Calu3 (cell line): ENCODE results near the gene PHKG2. TPM values are rescaled to one million over a fixed set of nuclear protein-coding genes. Genes with fewer than 3 reads are reported as not detected.

ENCODE experiments used
- Bru-seq: library from RNA; stranded (reverse); fragments of 400-500 nt; gene quantifications from one replicate; lab custom pipeline; 2021; lab: Mats Ljungman, UMichigan
- BruChase-seq, 2 experiments: library from RNA; stranded (reverse); fragments of 400-500 nt; gene quantifications; one replicate each; lab custom pipeline; 2021; lab: Mats Ljungman, UMichigan
- BruUV-seq: library from RNA; stranded (reverse); fragments of 400-500 nt; replicated peaks from 2 replicates; lab custom pipeline; 2021; lab: Mats Ljungman, UMichigan
- CTCF ChIA-PET: fragments of 300-600 bp; sonication (Branson Sonifier 250); formaldehyde crosslinking; loops from one replicate; lab custom pipeline; 2022; ENCODE audit warnings: antibody characterized with exemption; lab: Charles Lee
- DNase-seq: peaks from one replicate; pipeline ENCODE4 v3.0.0; 2022
- H3K27ac Mint-ChIP-seq: one replicate; pipeline ENCODE4 v1.8.0; 2022; ENCODE audit warnings: mixed read lengths; ENCODE audit not compliant: unreplicated experiment
- H3K27me3 Mint-ChIP-seq: one replicate; pipeline ENCODE4 v1.8.0; 2022; ENCODE audit warnings: mixed read lengths; ENCODE audit not compliant: unreplicated experiment
- H3K36me3 Mint-ChIP-seq: one replicate; pipeline ENCODE4 v1.8.0; 2022; ENCODE audit warnings: mild to moderate bottlenecking, moderate library complexity, mixed read lengths; ENCODE audit not compliant: insufficient read depth, unreplicated experiment
- H3K4me1 Mint-ChIP-seq: one replicate; pipeline ENCODE4 v1.8.0; 2022; ENCODE audit warnings: mild to moderate bottlenecking, low read depth, mixed read lengths; ENCODE audit not compliant: unreplicated experiment
- H3K4me3 Mint-ChIP-seq: one replicate; pipeline ENCODE4 v1.8.0; 2022; ENCODE audit warnings: mild to moderate bottlenecking, low read depth, moderate library complexity, mixed read lengths; ENCODE audit not compliant: unreplicated experiment
- H3K9me3 Mint-ChIP-seq: one replicate; pipeline ENCODE4 v1.8.0; 2022; ENCODE audit warnings: low read depth, mixed read lengths; ENCODE audit not compliant: unreplicated experiment
- CTCF ChIP-seq: fragments of 200-600 bp; IDR thresholded peaks from one replicate; pipeline ENCODE4 v1.8.0; 2022; ENCODE audit warnings: antibody characterized with exemption; ENCODE audit not compliant: unreplicated experiment
- intact Hi-C: fragments of 100-400 bp; cut with micrococcal nuclease; formaldehyde crosslinking; loops from one replicate; pipeline ENCODE4 v1.10.0; 2022; ENCODE audit not compliant: unreplicated experiment
- long read RNA-seq: library from polyadenylated mRNA; stranded (forward); transcript quantifications from one replicate; pipeline ENCODE4 v2.0.0, GENCODE V29; 2022
- total RNA-seq: library from RNA; stranded (reverse); gene quantifications from 2 replicates; pipeline ENCODE4 v1.2.3, GENCODE V29; 2022

PHKG2 gene
- 66.7 and 72.8 TPM in 2 replicates for total RNA-seq
- percentile 80 among the genes with signal in this experiment for Bru-seq, nascent RNA
- percentile 86 among the genes with signal in this experiment for BruChase-seq, experiment 1, labeled RNA remaining after a 6-hour chase
- BruChase-seq, experiment 2, labeled RNA remaining after a 2-hour chase: percentile 92 among the genes with signal in this experiment
- long read RNA-seq, full-length matches to known transcripts: 43 of 76 reads
- long read RNA-seq, partial matches to known transcripts: 6 of 76 reads
- long read RNA-seq, other reads (novel, unspliced or antisense): 27 of 76 reads

GRCh38 chr16:30747799-30748633 lies at the start of gene PHKG2:
Gene PHKG2, plus strand, starts transcription at chr16:30748425. Its CDS starts 396 bp downstream, at chr16:30748821.
- H3K4me3 Mint-ChIP-seq: peak within 1 kb of the TSS; percentile 62
- peaks cover 45% of the 10 kb centered on the region for H3K4me1 Mint-ChIP-seq
- intact Hi-C loops: no loop called here
- H3K9me3 Mint-ChIP-seq: peaks cover 4% of the 10 kb centered on the region
- CTCF ChIA-PET: interaction anchor here (0.5 to 1.6 kb wide), 9 partner anchors 12 to 207 kb away, joined by 3 to 8 read pairs (median 4); partner anchors contain the start of gene FBRS
- no peak for TF ChIP-seq CTCF
- H3K27me3 Mint-ChIP-seq: no peaks in the 10 kb centered on the region
- DNase-seq: peak; percentile 99
- H3K27ac Mint-ChIP-seq: peak within 1 kb of the TSS; percentile 73
- TSS peak; percentile 77 for BruUV-seq
- peaks cover 75% of the 10 kb centered on the region for H3K36me3 Mint-ChIP-seq

- no peak for TF ChIP-seq CTCF
- H3K27ac Mint-ChIP-seq: peak within 1 kb of the TSS; percentile 99
- peak; percentile 93 for DNase-seq
- H3K4me3 Mint-ChIP-seq: peak within 1 kb of the TSS; percentile 96
- peaks cover 26% of the 10 kb centered on the region for H3K4me1 Mint-ChIP-seq
- CTCF ChIA-PET: interaction anchor here (0.6 kb wide), 1 partner anchor 303 kb away, joined by 3 read pairs; no protein-coding TSS in a partner anchor
- H3K36me3 Mint-ChIP-seq: peaks cover 78% of the 10 kb centered on the region
- intact Hi-C loops: loop anchor here (5.0 kb wide), 1 partner anchor 42 kb away; the partner anchor contains the start of gene FBRS
- no peaks in the 10 kb centered on the region for H3K9me3 Mint-ChIP-seq
- no peaks in the 10 kb centered on the region for H3K27me3 Mint-ChIP-seq
- BruUV-seq: no TSS peak
These were observed 49.2 kb upstream of the PHKG2 start, which contains the start of gene SRCAP for GRCh38 chr16:30698816-30699614. Gene SRCAP, plus strand, starts transcription at chr16:30699171. Its CDS starts 1,654 bp downstream, at chr16:30700825.

GRCh38 chr16:30699615-30700099 lies 48.6 kb upstream of the PHKG2 start:
- peaks cover 25% of the 10 kb centered on the region for H3K4me1 Mint-ChIP-seq
- H3K27me3 Mint-ChIP-seq: no peaks in the 10 kb centered on the region
- H3K9me3 Mint-ChIP-seq: no peaks in the 10 kb centered on the region
- CTCF ChIA-PET: no interaction called here
- peak overlapping the region; percentile 96 for H3K4me3 Mint-ChIP-seq
- H3K27ac Mint-ChIP-seq: peak overlapping the region; percentile 99
- no peak for TF ChIP-seq CTCF
- DNase-seq: peak; percentile 16
- intact Hi-C loops: loop anchor here (5.0 kb wide), 1 partner anchor 42 kb away; the partner anchor contains the start of gene FBRS
- TSS peak; percentile 40 for BruUV-seq
- peaks cover 84% of the 10 kb centered on the region for H3K36me3 Mint-ChIP-seq
